Gastroesophageal sphincter (tissue), 3 donors: ENCODE measurements around the gene PSMD1.

Experiments used
- POLR2A ChIP-seq, 2 donors: fragments of 450-650 bp; IDR thresholded peaks; one replicate each; pipeline ENCODE4 v1.6.1; 2017; ENCODE audit warnings: antibody characterized with exemption in 2 of 2, mild to moderate bottlenecking in 2 of 2, moderate library complexity in 1 of 2
- POLR2AphosphoS5 ChIP-seq: sonication (generic); formaldehyde crosslinking; IDR thresholded peaks from one replicate; pipeline ENCODE4 v1.6.1; 2017; ENCODE audit warnings: antibody characterized with exemption
- TF ChIP-seq, protein P1 (sequence below), 4 experiments: fragments of 200-600 bp in 2 of 4; fragments of 450-650 bp in 2 of 4; sonication (generic) in 1 of 4; IDR thresholded peaks; one replicate each; pipeline ENCODE4 v1.5.1; 2017 to 2019; ENCODE audit warnings: antibody characterized with exemption in 4 of 4, mild to moderate bottlenecking in 2 of 4, moderate library complexity in 2 of 4

GRCh38 chr2:231008131-231008530 is 48.5 kb upstream of the PSMD1 start:
- TF ChIP-seq, protein P1, sequence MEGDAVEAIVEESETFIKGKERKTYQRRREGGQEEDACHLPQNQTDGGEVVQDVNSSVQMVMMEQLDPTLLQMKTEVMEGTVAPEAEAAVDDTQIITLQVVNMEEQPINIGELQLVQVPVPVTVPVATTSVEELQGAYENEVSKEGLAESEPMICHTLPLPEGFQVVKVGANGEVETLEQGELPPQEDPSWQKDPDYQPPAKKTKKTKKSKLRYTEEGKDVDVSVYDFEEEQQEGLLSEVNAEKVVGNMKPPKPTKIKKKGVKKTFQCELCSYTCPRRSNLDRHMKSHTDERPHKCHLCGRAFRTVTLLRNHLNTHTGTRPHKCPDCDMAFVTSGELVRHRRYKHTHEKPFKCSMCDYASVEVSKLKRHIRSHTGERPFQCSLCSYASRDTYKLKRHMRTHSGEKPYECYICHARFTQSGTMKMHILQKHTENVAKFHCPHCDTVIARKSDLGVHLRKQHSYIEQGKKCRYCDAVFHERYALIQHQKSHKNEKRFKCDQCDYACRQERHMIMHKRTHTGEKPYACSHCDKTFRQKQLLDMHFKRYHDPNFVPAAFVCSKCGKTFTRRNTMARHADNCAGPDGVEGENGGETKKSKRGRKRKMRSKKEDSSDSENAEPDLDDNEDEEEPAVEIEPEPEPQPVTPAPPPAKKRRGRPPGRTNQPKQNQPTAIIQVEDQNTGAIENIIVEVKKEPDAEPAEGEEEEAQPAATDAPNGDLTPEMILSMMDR (IDR thresholded peaks at IDR 0.05) = no peak
- TF ChIP-seq POLR2A (IDR thresholded peaks at IDR 0.05) (no peak), POLR2AphosphoS5 (no peak)
